GM18907 (cell line): ENCODE data around the gene PGGHG.

Source experiments
- ATAC-seq: cut with Tn5 transposase; IDR thresholded peaks from one replicate; pipeline ENCODE4 v1.9.1; 2021; ENCODE audit warnings: mild to moderate bottlenecking, moderate library complexity; ENCODE audit not compliant: unreplicated experiment

The PGGHG gene

DNA sequence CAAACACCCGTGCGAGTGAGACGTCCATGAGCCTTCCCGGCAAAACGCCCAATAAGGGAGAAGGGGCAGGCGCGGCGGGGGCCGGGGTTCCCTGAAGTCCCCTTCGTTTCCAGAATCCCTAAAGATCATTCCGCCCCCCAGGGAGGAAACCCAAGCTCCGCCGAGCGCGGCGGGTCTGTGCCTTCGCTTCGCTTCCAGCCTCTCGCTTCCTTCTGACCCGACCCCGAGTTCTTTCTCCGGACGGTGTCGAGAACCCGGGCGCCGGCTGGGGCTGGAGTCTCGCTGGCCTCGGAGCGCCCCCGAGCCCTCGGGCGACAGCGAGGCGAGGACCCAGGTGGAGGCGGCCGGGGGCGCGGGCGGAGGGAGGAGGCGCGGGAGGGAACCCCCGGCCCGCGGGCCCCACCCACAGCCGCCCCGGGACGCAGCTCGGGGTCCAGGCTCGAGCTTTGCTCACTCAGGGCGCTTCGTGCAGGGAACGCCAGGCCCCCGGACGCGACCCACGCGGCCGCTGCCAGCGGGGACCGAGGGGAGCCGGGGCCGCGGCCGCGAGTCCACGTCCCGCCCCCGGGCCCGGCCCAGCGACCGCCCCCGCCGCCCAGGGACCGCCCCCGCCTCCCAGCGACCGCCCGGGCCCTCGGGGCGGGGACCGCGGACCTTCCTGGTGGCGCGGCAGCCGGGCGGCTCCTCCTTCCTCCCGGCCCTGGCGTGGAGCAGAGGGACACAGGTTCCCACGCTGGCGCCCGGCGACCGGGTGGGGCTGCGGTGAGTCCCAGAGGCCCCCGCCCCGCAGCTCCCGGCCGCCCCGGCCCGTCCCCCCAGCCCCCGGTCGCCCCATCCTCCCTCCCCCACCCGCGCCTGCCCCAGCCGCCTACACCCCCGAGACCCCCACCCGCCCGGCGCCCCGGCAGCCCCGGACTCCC lies at the start of gene PGGHG:
TSS of gene PGGHG (plus strand) at position 649 of the 920 bp plus-strand sequence. CDS start 691 bp downstream, outside the sequence.
- peak; percentile 63 for ATAC-seq

- ATAC-seq: no peak
Observed at GRCh38 chr11:240315-240714, 48.6 kb upstream of the PGGHG start.

DNA sequence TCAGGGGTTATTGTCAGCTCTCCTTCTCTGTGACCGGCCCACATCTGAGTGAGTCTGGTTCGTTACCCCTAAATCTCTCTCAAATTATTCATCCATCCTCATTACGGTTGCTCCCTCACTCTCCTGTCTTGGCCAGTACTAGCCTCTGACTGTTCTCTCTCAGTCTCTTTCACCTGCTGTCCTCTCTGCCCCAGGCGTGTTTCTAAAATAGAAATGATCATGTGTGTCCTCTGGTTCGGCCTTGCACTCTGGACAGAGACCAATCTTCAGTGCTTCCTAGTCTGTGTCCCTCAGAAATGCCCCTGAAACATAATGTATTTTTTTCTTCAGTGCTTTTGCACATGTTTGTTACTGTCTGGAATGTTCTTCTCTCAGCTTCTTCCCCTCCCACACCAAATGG lies 47.3 kb upstream of the PGGHG start:
- ATAC-seq: no peak

DNA sequence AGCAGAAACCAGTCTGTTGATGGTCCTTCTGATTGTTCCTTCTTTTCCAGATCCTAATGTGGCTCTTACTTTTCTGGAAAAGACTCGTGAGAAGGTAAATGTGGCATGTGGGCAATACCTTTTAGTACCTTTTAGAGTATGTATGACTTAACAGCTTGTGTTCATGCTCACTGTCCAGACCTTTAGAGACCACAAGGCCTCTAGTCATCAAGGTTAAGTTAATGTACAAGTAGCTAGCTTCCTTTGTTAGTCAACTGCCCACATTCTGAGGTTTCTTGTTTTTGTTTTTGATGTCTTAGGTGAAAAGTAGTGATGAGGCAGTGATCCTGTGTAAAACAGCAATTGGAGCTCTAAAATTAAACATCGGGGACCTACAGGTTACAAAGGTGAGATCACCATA lies 44.5 kb upstream of the PGGHG start:
- ATAC-seq: no peak

DNA sequence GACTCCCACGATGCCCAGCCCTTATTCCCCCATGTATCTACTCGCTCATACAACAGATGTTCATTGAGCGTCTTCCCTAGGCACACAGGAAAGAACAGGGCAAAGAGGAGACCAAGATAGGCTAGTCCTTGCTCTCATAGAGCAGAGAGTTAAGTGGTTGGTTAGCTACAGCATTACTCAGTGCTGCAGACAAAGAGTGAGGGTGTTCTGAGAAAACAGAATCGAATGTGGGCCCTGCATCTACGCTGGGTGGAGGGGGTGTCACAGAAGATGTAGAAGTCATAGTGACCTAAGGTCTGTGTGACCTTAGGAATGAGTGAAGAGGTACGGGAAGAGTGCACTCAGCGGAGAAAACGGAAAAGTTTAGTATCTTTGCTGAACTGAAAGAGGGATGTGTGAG lies 39.9 kb upstream of the PGGHG start:
- no peak for ATAC-seq

GRCh38 chr11:250274-250673 lies 38.7 kb upstream of the PGGHG start:
- ATAC-seq: no peak

DNA sequence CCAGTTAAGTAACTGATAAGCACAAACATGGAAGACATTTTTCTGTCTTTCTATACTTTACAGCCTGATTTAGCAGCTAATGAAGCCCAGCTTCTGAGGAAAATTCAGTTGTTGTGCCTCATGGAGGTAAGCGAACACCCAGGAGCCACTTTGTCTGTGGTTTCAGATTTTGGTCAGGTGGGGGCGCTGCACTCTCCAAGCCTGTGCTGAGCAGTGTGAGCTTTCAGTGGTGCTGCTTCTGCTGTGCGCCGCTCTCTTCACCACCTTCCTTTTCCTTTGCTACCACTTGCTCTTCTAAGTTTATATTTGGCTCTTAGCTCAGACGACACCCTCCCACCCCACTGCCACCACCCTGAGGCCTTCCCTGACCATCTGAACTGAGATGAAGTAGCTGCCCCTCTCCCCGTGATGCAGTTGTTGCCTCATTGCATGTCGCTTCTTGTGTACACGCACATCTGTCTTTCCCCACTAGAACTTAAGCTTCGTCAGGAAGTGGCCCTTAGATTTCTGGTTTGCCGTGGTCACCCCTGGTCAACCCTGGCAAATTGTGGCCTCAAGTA lies 38.1 kb upstream of the PGGHG start:
- ATAC-seq: no peak

DNA sequence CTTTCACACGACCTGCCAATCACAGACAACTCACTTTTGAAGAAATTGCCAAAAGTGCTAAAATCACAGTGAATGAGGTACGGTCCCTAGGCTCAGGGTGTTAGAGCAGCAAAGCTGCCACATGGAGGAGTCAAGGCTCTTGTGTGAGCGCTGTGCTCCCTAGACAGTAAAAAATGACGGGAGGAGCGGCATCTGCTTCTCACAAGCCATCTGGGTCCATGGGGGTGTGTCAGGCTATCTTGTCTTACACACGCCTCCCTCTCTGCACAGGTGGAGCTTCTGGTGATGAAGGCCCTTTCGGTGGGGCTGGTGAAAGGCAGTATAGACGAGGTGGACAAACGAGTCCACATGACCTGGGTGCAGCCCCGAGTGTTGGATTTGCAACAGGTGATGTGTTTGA lies 37.4 kb upstream of the PGGHG start:
- no peak for ATAC-seq

- no peak for ATAC-seq
Observed at GRCh38 chr11:252666-253065, 36.3 kb upstream of the PGGHG start.

GRCh38 chr11:253160-253885 lies 35.6 kb upstream of the PGGHG start:
- no peak for ATAC-seq

GRCh38 chr11:253886-254270 lies 35.0 kb upstream of the PGGHG start:
- ATAC-seq: no peak

DNA sequence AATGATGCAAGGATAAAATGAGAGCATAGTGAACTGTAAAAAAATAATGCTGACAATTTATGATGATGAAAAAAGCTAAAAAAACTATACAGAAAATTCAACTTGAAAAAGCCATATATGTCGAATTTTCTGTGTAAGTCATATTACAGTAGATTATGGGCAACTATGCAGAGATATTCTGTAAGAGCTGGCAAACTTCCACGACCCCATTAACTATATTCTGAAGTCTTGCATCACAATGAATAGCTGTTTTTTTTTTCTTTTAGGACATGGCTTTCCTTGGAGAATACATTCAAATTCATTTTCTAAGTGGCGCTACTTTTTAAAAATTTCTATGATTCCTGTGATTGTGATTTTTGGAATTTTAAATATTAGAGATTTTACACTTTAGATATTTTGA lies 33.8 kb upstream of the PGGHG start:
- ATAC-seq: no peak

GRCh38 chr11:255816-256215 lies 33.1 kb upstream of the PGGHG start:
- no peak for ATAC-seq

DNA sequence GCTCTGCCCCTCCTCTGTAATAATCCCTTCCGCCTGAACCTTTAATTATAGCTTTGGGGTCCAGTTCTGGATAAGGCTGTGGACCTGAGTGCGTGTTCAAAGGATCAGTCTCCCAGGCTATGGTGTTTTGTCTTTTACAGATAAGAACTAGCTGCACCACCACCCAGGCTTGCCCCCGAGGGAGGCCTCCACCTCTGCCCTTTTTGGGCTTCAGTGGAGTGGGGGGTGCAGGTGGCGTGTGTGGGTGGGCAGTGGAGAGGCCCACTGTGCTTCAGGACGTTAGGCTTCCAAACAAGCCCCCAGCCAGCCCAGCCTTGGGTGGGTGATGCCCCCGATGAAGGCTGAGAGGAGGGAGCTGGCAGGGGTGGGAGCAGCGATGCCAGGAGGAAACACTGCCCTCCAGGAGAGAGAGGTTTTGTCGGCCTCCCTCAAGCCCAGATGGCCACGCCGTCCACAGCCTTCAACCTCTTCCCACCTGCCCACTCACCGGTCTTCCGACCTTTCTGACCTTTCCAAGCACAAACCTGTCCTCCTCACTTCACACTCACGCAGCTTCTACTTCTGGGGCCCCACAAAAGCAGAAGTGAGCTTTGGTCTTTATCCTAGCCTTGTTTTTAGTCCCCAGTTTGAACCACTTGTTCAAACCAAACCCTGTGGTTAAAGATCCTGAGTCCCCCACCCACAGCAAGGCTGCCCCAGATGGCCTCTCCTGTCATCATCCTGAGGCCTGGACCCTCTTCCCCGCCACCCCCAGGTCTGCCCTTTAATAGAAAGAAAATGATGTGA lies 31.8 kb upstream of the PGGHG start:
- ATAC-seq: no peak

DNA sequence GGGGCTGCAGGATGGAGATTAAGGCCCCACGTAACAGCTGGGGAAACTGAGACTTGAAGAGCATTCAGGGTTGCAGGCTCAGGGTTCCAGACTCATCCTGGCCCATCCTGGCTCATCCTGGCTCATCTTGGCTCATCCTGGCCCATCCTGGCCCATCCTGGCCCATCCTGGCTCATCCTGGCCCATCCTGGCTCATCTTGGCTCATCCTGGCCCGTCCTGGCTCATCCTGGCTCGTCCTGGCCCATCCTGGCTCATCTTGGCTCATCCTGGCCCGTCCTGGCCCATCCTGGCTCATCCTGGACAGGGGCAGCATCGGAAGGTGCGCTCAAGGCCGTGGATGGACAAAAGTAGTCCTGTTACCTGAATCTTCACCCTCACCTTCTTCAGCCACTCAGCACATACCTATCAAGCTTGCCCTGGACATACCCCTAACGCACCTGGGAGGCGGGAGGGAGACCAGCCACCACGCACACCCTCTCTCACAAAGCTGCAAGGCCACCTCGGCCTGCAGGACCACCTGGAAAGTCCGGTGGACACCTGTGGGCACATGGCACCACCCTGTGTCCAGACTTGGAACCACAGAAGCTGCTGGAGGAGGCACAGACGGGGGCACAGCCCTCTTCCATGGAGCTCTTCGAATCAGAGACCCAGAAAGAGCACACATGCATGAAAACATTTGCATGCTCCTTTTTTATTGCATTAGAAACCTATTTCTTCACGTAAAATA lies 31.0 kb upstream of the PGGHG start:
- ATAC-seq: no peak

DNA sequence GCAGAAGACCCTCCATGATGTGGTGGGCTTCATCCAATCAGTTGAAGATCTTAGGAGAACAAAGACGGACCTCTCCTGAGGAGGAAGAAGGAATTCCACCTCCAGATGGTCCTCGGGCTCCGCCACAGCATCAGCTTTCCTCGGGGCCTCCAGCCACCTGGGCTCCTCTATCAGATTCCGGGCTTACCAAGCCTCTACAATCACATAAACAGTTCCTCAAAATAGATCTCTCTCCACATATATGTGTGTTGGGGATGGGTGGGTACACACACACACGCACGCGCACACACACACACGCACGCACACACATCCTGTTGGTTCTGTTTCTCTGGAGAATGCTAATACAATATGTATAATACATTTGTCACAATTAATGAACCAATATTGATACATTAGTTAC lies 29.5 kb upstream of the PGGHG start:
- ATAC-seq: no peak

GRCh38 chr11:261624-262023 lies 27.3 kb upstream of the PGGHG start:
- ATAC-seq: no peak

GRCh38 chr11:266676-267439 lies 22.1 kb upstream of the PGGHG start:
- ATAC-seq: no peak

DNA sequence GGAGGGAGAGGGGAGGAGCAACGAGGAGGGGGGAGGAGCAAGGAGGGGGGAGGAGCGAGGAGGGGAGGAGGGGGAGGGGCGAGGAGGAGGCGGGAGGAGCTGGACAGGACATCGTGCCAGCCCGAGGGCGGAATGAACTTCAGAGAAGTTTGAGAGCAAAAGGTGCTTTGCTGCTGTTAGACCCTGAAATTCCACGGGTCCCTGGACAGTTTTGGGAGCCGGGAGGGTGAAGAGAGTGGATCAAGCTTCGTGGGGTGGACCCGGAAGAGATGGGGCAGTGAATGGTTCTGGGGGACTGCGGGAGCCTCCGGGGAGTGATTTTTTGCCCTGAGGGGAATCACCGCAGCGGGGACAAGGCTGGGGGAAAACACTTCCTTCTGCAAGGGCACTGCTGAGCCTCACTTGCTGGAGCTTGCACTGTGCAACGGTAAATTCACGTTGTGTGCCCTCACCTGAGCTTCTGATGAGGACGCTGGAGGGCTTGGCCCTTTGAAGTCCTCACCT lies 21.4 kb upstream of the PGGHG start:
- no peak for ATAC-seq
